SK-N-MC (cell line): ENCODE data around the gene ADCY3.

ENCODE experiments used
- EZH2 ChIP-seq: fragments of 200-600 bp; sonication (generic); IDR thresholded peaks from one replicate; pipeline ENCODE4 v1.6.1; 2017; ENCODE audit warnings: antibody characterized with exemption
- FOXP2 ChIP-seq: optimal IDR thresholded peaks from 2 replicates; pipeline ENCODE3; 2011; ENCODE audit warnings: mild to moderate bottlenecking, moderate library complexity; ENCODE audit not compliant: insufficient read depth; ENCODE audit errors: extremely low read length, control extremely low read depth
- POLR2AphosphoS5 ChIP-seq: IDR thresholded peaks from 2 replicates; pipeline ENCODE4 v1.6.1; 2012; ENCODE audit warnings: mild to moderate bottlenecking, low read depth, low read length, borderline replicate concordance

DNA sequence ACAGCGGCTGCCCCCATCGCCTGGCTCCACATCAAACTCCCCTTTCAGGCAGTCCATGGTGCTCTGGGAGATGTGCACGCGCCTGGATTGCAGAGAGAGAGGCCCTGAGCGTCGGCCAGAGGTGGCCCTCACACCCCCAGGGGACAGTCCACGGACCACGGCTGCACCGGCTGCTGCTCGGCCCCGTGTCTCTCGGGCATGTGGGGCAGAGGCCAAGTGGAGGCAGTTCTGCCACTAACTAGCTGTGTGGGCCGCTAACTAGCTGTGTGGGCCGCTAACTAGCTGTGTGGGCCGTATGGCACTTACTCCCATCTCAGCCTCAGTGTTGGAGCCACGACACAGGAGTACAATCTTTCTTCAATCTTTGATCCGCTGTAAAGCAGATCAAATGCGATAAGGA lies 81.5 kb downstream of the ADCY3 start:
- TF ChIP-seq POLR2AphosphoS5 (no peak), EZH2 (no peak), FOXP2 (no peak)
